Keratinocyte (primary cell): Measurements from ENCODE around the gene PRICKLE3. TPM values are rescaled to one million over a fixed set of nuclear protein-coding genes. Genes with fewer than 3 reads are reported as not detected.
"Not testable (repeated sequence)": the region's sequence is repeated elsewhere in the genome, so short reads cannot be mapped to it uniquely, and the experiment has no call there.

ENCODE experiments used
- DNase-seq: peaks from one replicate; pipeline ENCODE4 v3.0.0-alpha.2; 2011; ENCODE audit warnings: low read depth, missing footprints, low spot score
- FAIRE-seq: peaks from 2 replicates; lab custom pipeline; 2011; peaks lifted over from hg19 to GRCh38; lab: Jason Lieb, UNC
- H2AFZ ChIP-seq: 2 replicates; pipeline ENCODE4 v1.6.0; 2012; ENCODE audit warnings: low read length, control low read depth, inconsistent platforms; ENCODE audit not compliant: control insufficient read depth
- H3K27ac ChIP-seq: 2 replicates; pipeline ENCODE4 v1.5.1; 2011; ENCODE audit warnings: low read length; ENCODE audit not compliant: control insufficient read depth, insufficient read depth
- H3K27me3 ChIP-seq: 3 replicates; pipeline ENCODE4 v1.6.0; 2011; ENCODE audit warnings: low read length; ENCODE audit not compliant: control insufficient read depth, insufficient read depth; ENCODE audit errors: extremely low read depth
- H3K36me3 ChIP-seq, 2 experiments: 2 replicates in 1 of 2; 3 replicates in 1 of 2; pipeline ENCODE4 v1.5.1; 2011; ENCODE audit warnings: low read length in 2 of 2, mild to moderate bottlenecking in 1 of 2; ENCODE audit not compliant: control insufficient read depth in 2 of 2, insufficient read depth in 2 of 2; ENCODE audit errors: extremely low read depth in 1 of 2
- H3K4me1 ChIP-seq: 3 replicates; pipeline ENCODE4 v1.5.1; 2011; ENCODE audit warnings: low read length; ENCODE audit not compliant: control insufficient read depth, insufficient read depth; ENCODE audit errors: extremely low read depth
- H3K4me2 ChIP-seq: 3 replicates; pipeline ENCODE4 v1.6.0; 2011; ENCODE audit warnings: low read depth, low read length; ENCODE audit not compliant: control insufficient read depth, insufficient read depth; ENCODE audit errors: extremely low read depth
- H3K4me3 ChIP-seq, 3 experiments: fragments of 200-600 bp in 1 of 3; sonication (generic) in 1 of 3; 2 replicates in 2 of 3; 3 replicates in 1 of 3; pipeline ENCODE4 v1.5.1; 2011 to 2016; ENCODE audit warnings: low read length in 3 of 3, mild to moderate bottlenecking in 3 of 3, control low read depth in 2 of 3, inconsistent platforms in 1 of 3, low read depth in 1 of 3, mixed read lengths in 1 of 3, mixed run types in 1 of 3, moderate library complexity in 1 of 3; ENCODE audit not compliant: control insufficient read depth in 2 of 3, insufficient read depth in 2 of 3; ENCODE audit errors: extremely low read depth in 1 of 3
- H3K79me2 ChIP-seq: 2 replicates; pipeline ENCODE4 v1.6.0; 2012; ENCODE audit warnings: low read length; ENCODE audit not compliant: control insufficient read depth, insufficient read depth
- H3K9ac ChIP-seq: 3 replicates; pipeline ENCODE4 v1.6.0; 2011; ENCODE audit warnings: low read length; ENCODE audit not compliant: control insufficient read depth, insufficient read depth; ENCODE audit errors: extremely low read depth
- H3K9me1 ChIP-seq: 3 replicates; pipeline ENCODE4 v1.6.0; 2011; ENCODE audit warnings: low read length; ENCODE audit not compliant: control insufficient read depth, insufficient read depth; ENCODE audit errors: extremely low read depth
- H3K9me3 ChIP-seq: 2 replicates; pipeline ENCODE4 v1.5.1; 2012; ENCODE audit warnings: low read depth, low read length; ENCODE audit not compliant: control insufficient read depth
- H4K20me1 ChIP-seq: 3 replicates; pipeline ENCODE4 v1.6.0; 2011; ENCODE audit warnings: low read length; ENCODE audit not compliant: control insufficient read depth, insufficient read depth; ENCODE audit errors: extremely low read depth
- CTCF ChIP-seq, 3 experiments: IDR thresholded peaks in 1 of 3; conservative IDR thresholded peaks in 1 of 3; optimal IDR thresholded peaks in 1 of 3; 2 replicates in 2 of 3; 3 replicates in 1 of 3; pipeline versions ENCODE3 to v1.5.1; 2011; ENCODE audit warnings: low read length in 3 of 3, mild to moderate bottlenecking in 3 of 3, moderate library complexity in 2 of 3, control low read depth in 1 of 3, inconsistent platforms in 1 of 3; ENCODE audit not compliant: insufficient read depth in 2 of 3; ENCODE audit errors: extremely low read depth in 1 of 3
- EZH2 ChIP-seq: IDR thresholded peaks from one replicate; pipeline ENCODE4 v1.6.1; 2012; ENCODE audit warnings: inconsistent platforms, mild to moderate bottlenecking, low read length, moderate library complexity
- dilution Hi-C: fragments of 300-500 bp; cut with MboI; formaldehyde crosslinking; loops from one replicate; pipeline ENCODE4 v1.7.0; 2020; ENCODE audit warnings: low sequenced_read_pairs; ENCODE audit not compliant: extremely low pct_ligation_motif_present
- polyA plus RNA-seq, 5 experiments: library from polyadenylated mRNA; depleted of rRNA in 3 of 5; stranded (reverse) in 3 of 5; stranded (forward) in 1 of 5; unstranded in 1 of 5; fragments of >200 nt; gene quantifications; 1 replicate in 1 of 5; 2 replicates in 3 of 5; 3 replicates in 1 of 5; pipeline versions ENCODE4 v1.2.1 to v1.2.3, GENCODE V29; 2011 to 2012; ENCODE audit warnings: missing spikeins in 2 of 5, low read depth in 1 of 5, low replicate concordance in 1 of 5
- small RNA-seq, 3 experiments: library from RNA; depleted of rRNA; stranded (forward); fragments of <200 nt; gene quantifications; one replicate each; pipeline ENCODE3, GENCODE V24; 2012; ENCODE audit warnings: low read depth in 3 of 3, low replicate concordance in 1 of 3; ENCODE audit not compliant: insufficient read length in 3 of 3

PRICKLE3 gene
- polyA plus RNA-seq, 1 donor (not counting 4 experiments of a cell fraction or from before 2014, with no cell fraction given), result 8.7 TPM

DNA sequence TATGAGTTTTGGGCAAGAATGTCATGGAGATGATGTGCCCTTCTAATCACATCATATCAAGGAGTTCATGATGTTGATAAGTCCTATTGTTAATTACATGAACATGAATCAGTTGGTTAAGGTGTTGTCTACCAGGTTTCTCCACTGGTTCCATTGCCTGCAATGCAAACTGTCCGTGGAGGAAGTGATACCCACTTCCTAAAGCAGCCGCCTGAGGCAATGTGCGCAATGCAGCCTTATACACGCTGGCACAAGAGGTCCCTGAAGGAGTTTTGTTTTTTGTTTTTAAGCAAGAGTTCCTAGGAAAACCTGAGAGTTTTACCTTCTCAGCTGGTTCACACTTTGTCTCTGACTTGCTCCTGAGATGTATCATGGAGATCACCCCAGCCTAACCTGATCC, 56.7 kb downstream of the PRICKLE3 start:
- TF ChIP-seq CTCF (optimal IDR thresholded peaks at IDR 0.05 in 1 of 3, IDR thresholded peaks at IDR 0.05 in 1 of 3, conservative IDR thresholded peaks at IDR 0.05 in 1 of 3; ENCODE audit: extremely low read depth in 1 of 3, insufficient read depth in 2 of 3, low read length in 3 of 3), result no peak
- TF ChIP-seq EZH2, result no peak
- H2AFZ ChIP-seq, result no peak overlapping the region
- H3K4me3 ChIP-seq, result no peak overlapping the region
- H3K27me3 ChIP-seq, result no peaks in the 10 kb centered on the region
- H3K9ac ChIP-seq, result no peak overlapping the region
- H3K9me3 ChIP-seq, result no peaks in the 10 kb centered on the region
- no peaks in the 10 kb centered on the region for H4K20me1 ChIP-seq
- dilution Hi-C loops, result no loop called here
- H3K79me2 ChIP-seq, result no peaks in the 10 kb centered on the region
- FAIRE-seq (no peak), DNase-seq (no peak)
- H3K27ac ChIP-seq, result no peak overlapping the region
- H3K9me1 ChIP-seq, result no peaks in the 10 kb centered on the region
- no peaks in the 10 kb centered on the region for H3K4me1 ChIP-seq
- H3K36me3 ChIP-seq, result no peaks in the 10 kb centered on the region
- H3K4me2 ChIP-seq, result no peak overlapping the region

DNA sequence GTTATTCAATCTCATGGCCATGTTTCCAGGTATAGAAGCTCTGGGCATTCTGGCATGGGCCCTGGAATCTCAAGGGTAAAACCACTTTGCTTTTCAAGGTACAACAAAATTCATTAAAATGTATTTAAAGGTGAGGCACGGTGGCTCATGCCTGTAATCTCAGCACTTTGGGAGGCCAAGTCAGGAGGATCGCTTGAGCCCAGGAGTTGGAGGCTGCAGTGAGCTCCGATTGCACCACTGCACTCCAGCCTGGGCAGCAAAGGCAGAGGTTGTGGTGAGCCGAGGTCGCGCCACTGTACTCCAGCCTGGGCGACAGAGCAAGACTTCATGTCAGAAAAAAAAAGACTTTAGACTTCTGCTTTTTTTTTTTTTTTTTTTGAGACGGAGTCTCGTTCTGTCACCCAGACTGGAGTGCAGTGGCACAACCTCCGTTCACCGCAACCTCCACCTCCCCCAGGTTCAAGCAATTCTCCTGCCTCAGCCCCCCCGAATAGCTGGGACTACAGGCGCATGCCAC, 58.4 kb downstream of the PRICKLE3 start:
- H3K9ac ChIP-seq, DNase-seq, H3K27ac ChIP-seq, H3K4me1 ChIP-seq, H3K79me2 ChIP-seq, H3K4me3 ChIP-seq, H3K36me3 ChIP-seq, H3K4me2 ChIP-seq, H3K9me1 ChIP-seq, dilution Hi-C loops, H3K27me3 ChIP-seq, H2AFZ ChIP-seq, H4K20me1 ChIP-seq, H3K9me3 ChIP-seq, FAIRE-seq: not testable (repeated sequence)

Small RNAs within 50 kb of the gene (small RNA-seq; reads per million reads assigned to genes)
- gene RN7SL262P, result 0 reads per million in 3 experiments

Other genes starting within 250 kb of the PRICKLE3 start
- 39.5 to 42.6 TPM (median 40.3 TPM) in 3 replicates for gene OTUD5, start 228.8 kb downstream of the PRICKLE3 start, polyA plus RNA-seq
- 0.20 to 0.30 TPM (median 0.25 TPM) in 3 replicates for gene KCND1, start 214.5 kb downstream of the PRICKLE3 start, polyA plus RNA-seq
- gene GRIPAP1, start 184.1 kb downstream of the PRICKLE3 start, polyA plus RNA-seq, result 20.2 to 23.0 TPM (median 20.9 TPM) in 3 replicates
- 13.2 to 15.8 TPM (median 14.1 TPM) in 3 replicates for gene TFE3, start 143.0 kb downstream of the PRICKLE3 start, polyA plus RNA-seq
- gene CCDC120, start 127.4 kb downstream of the PRICKLE3 start, polyA plus RNA-seq, result 4.9 to 10.5 TPM (median 8.1 TPM) in 3 replicates
- gene PRAF2, start 112.4 kb downstream of the PRICKLE3 start, polyA plus RNA-seq, result 4.0 to 9.8 TPM (median 6.9 TPM) in 3 replicates
- gene WDR45, start 106.5 kb downstream of the PRICKLE3 start, polyA plus RNA-seq, result 43.1 to 76.4 TPM (median 50.5 TPM) in 3 replicates
- 17.8 to 18.4 TPM (median 17.9 TPM) in 3 replicates for gene GPKOW, start 62.6 kb downstream of the PRICKLE3 start, polyA plus RNA-seq
- gene MAGIX, start 23.6 kb downstream of the PRICKLE3 start, polyA plus RNA-seq, result 0.51 to 0.62 TPM (median 0.59 TPM) in 3 replicates
- 284 to 488 TPM (median 358 TPM) in 3 replicates for gene PLP2, start 14.5 kb downstream of the PRICKLE3 start, polyA plus RNA-seq
- gene SYP, start 13.8 kb upstream of the PRICKLE3 start, polyA plus RNA-seq, result 0.07 to 0.23 TPM (median 0.13 TPM) in 3 replicates
- gene CACNA1F, start 47.0 kb upstream of the PRICKLE3 start, polyA plus RNA-seq, result 0.03 TPM in 1 of 3 replicates, not detected in the others
- 8.2 to 13.5 TPM (median 8.5 TPM) in 3 replicates for gene CCDC22, start 49.1 kb upstream of the PRICKLE3 start, polyA plus RNA-seq
- 0.05 to 0.12 TPM (median 0.06 TPM) in 3 replicates for gene FOXP3, start 78.3 kb upstream of the PRICKLE3 start, polyA plus RNA-seq
- gene PPP1R3F, start 83.4 kb upstream of the PRICKLE3 start, polyA plus RNA-seq, result 0.29 to 1.4 TPM (median 0.62 TPM) in 3 replicates
- gene GAGE10, start 117.3 kb upstream of the PRICKLE3 start, polyA plus RNA-seq, result not detected in 3 replicates
- not detected in 3 replicates for gene GAGE12J, start 135.7 kb upstream of the PRICKLE3 start, polyA plus RNA-seq
- gene GAGE13, start 145.2 kb upstream of the PRICKLE3 start, polyA plus RNA-seq, result not detected in 3 replicates